Heart left ventricle (tissue), 13 donors: Measurements from ENCODE around the gene GPR33.

Source experiments
- CTCF ChIP-seq, 12 donors: fragments of 200-600 bp; sonication (generic) in 4 of 12; IDR thresholded peaks; one replicate each; pipeline versions ENCODE4 v1.5.0 to v1.8.0; 2018 to 2022; ENCODE audit warnings: antibody characterized with exemption in 12 of 12, mild to moderate bottlenecking in 5 of 12
- POLR2A ChIP-seq, 2 donors: fragments of 450-650 bp; IDR thresholded peaks; one replicate each; pipeline ENCODE4 v1.6.1; 2017; ENCODE audit warnings: antibody characterized with exemption in 2 of 2, mild to moderate bottlenecking in 2 of 2, moderate library complexity in 2 of 2
- donor health status: ischemic (EF 13 %, LVEDD 7.1; RV severe dilation, severe dysfunction).
- donor health status: DM: no; HTN: yes; CAD: no.
- donor health status: DM: no; HTN: no; CAD: no.
- donor health status: ischemic (EF 25% LVEDD 6.9; RV normal size, moderate dysfunction).
- donor health status: ischemic (EF 25% LVEDD 5.7; RV mildly dilated, moderate dysfunction).
- donor health status: ischemic (EF 35%, LVEDD 5.7; RV mildly dilated, moderate dysfunction).
- donor health status: nonischemic (EF 11% LVEDD 7.7; RV severe dilation, severe dysfunction).
- donor health status: DM: yes; HTN: yes; CAD: no.
- donor health status: PGD.
- donor health status: ischemic (EF 29% LVEDD 5.4; RV normal size, mild dysfunction).
- donor health status: nonischemic (EF 23%, LVEDD 6.1; RV moderate dilation, normal function).

DNA sequence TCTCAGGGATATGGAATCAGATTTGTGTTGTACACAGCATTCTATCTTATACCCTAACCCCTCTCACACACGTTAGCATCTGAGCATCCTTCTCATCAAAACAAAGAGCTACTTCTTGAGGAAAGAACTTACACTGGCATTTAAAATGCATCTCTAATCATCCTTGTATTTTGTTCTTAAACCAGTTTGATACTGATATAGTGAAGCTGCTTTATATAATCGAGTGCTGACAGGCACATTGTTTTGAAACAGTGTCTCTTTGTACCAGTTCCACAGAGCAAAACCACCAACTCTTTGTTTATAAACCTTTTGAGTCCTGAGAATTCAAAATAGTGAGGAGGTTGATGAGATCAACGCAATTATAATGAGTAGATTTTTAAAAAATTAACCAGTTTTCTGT is 8.8 kb downstream of the GPR33 start:
- TF ChIP-seq CTCF (IDR thresholded peaks at IDR 0.05), result no peak
- TF ChIP-seq POLR2A (IDR thresholded peaks at IDR 0.05), result no peak
